Caco-2 (cell line): ENCODE data around the gene OMA1. TPM values are rescaled to one million over a fixed set of nuclear protein-coding genes. Genes with fewer than 3 reads are reported as not detected.

Experiments
- BruUV-seq: library from RNA; stranded (reverse); fragments of 400-500 nt; replicated peaks from 2 replicates; lab custom pipeline; 2021; lab: Mats Ljungman, UMichigan
- CTCF ChIA-PET: fragments of 300-600 bp; sonication (Branson Sonifier 250); formaldehyde crosslinking; loops from one replicate; lab custom pipeline; 2022; ENCODE audit warnings: antibody characterized with exemption; lab: Charles Lee
- POLR2A ChIA-PET: fragments of 300-600 bp; sonication (Branson Sonifier 250); formaldehyde crosslinking; loops from one replicate; lab custom pipeline; 2022; ENCODE audit warnings: antibody characterized with exemption; lab: Charles Lee
- DNase-seq, 2 experiments: peaks; one replicate each; pipeline versions ENCODE4 v3.0.0 to v3.0.0-alpha.2; 2020 to 2022
- H3K27me3 ChIP-seq: replicated peaks from 2 replicates; pipeline ENCODE4 v1.6.0; 2011; ENCODE audit warnings: low read length; ENCODE audit not compliant: control insufficient read depth, insufficient read depth
- H3K36me3 ChIP-seq: 2 replicates; pipeline ENCODE4 v1.5.1; 2011; ENCODE audit warnings: low read length; ENCODE audit not compliant: control insufficient read depth, insufficient read depth
- H3K4me1 ChIP-seq: fragments of 250-450 bp; sonication (Bioruptor Pico); 2 replicates; pipeline ENCODE4 v1.5.1; 2020; ENCODE audit warnings: mild to moderate bottlenecking
- H3K4me3 ChIP-seq: 2 replicates; pipeline ENCODE4 v1.5.1; 2011; ENCODE audit warnings: low read depth, mild to moderate bottlenecking, control low read depth, low read length
- H3K9me3 ChIP-seq: fragments of 250-450 bp; sonication (Bioruptor Pico); 2 replicates; pipeline ENCODE4 v1.5.1; 2020; ENCODE audit warnings: mild to moderate bottlenecking, moderate library complexity
- H3K27ac Mint-ChIP-seq: one replicate; pipeline ENCODE4 v1.8.0; 2022; ENCODE audit warnings: mixed read lengths; ENCODE audit not compliant: unreplicated experiment
- H3K27me3 Mint-ChIP-seq: one replicate; pipeline ENCODE4 v1.8.0; 2022; ENCODE audit warnings: mixed read lengths; ENCODE audit not compliant: insufficient read depth, unreplicated experiment
- H3K36me3 Mint-ChIP-seq: one replicate; pipeline ENCODE4 v1.8.0; 2022; ENCODE audit warnings: mild to moderate bottlenecking, mixed read lengths; ENCODE audit not compliant: insufficient read depth, unreplicated experiment
- H3K4me1 Mint-ChIP-seq: one replicate; pipeline ENCODE4 v1.8.0; 2022; ENCODE audit warnings: low read depth, mixed read lengths; ENCODE audit not compliant: unreplicated experiment
- H3K4me3 Mint-ChIP-seq: one replicate; pipeline ENCODE4 v1.8.0; 2022; ENCODE audit warnings: mild to moderate bottlenecking, moderate library complexity, mixed read lengths; ENCODE audit not compliant: unreplicated experiment
- H3K9me3 Mint-ChIP-seq: one replicate; pipeline ENCODE4 v1.8.0; 2022; ENCODE audit warnings: mixed read lengths; ENCODE audit not compliant: unreplicated experiment
- intact Hi-C: fragments of 100-400 bp; cut with micrococcal nuclease; formaldehyde crosslinking; loops from one replicate; pipeline ENCODE4 v1.10.0; 2022; ENCODE audit not compliant: unreplicated experiment
- total RNA-seq: library from RNA; stranded (reverse); gene quantifications from 2 replicates; pipeline ENCODE4 v1.2.3, GENCODE V29; 2022
- TF ChIP-seq, protein P1 (sequence below), 2 experiments: fragments of 200-600 bp in 1 of 2; IDR thresholded peaks; 1 replicate in 1 of 2; 2 replicates in 1 of 2; pipeline versions ENCODE4 v1.5.1 to v1.8.0; 2011 to 2022; ENCODE audit warnings: antibody characterized with exemption in 1 of 2, control low read depth in 1 of 2, inconsistent platforms in 1 of 2, low read depth in 1 of 2, low read length in 1 of 2, mild to moderate bottlenecking in 1 of 2, moderate library complexity in 1 of 2; ENCODE audit not compliant: insufficient read depth in 1 of 2, severe bottlenecking in 1 of 2, unreplicated experiment in 1 of 2

Gene OMA1
- total RNA-seq, 1 experiment from 2014 or later, result 6.9 TPM

DNA sequence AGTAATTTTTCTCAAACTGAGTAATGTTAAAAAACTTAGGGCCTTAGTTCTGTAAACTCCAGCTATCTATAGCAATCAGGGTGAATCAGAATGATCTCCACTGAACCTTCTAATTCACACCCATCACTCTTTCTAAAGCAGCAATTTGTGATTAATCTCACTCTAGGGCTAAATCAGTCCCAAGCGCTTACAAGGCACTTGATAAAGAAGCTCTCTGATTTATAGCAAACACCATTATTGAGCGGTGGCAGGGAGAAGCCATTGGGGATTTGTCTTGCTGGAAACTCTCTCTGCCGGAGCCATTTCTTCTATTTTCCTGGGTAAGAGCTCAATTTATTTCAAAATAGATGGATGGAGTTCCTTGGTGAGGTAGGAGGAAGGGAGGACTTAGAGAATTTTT is 77.0 kb downstream of the OMA1 start:
- Mint-ChIP-seq H3K9me3 (no peaks in the 10 kb centered on the region), H3K4me1 (no peaks in the 10 kb centered on the region), H3K4me3 (no peak overlapping the region), H3K27ac (no peak overlapping the region), H3K36me3 (no peaks in the 10 kb centered on the region), H3K27me3 (peaks cover 4% of the 10 kb centered on the region)
- Histone ChIP-seq H3K4me1 (no peaks in the 10 kb centered on the region), H3K27me3 (no peaks in the 10 kb centered on the region; the same call in 1 of the 2 replicates), H3K9me3 (no peaks in the 10 kb centered on the region), H3K4me3 (no peak overlapping the region), H3K36me3 (no peaks in the 10 kb centered on the region)
- DNase-seq, result no peak
- intact Hi-C loops, result no loop called here
- TF ChIP-seq, protein P1, sequence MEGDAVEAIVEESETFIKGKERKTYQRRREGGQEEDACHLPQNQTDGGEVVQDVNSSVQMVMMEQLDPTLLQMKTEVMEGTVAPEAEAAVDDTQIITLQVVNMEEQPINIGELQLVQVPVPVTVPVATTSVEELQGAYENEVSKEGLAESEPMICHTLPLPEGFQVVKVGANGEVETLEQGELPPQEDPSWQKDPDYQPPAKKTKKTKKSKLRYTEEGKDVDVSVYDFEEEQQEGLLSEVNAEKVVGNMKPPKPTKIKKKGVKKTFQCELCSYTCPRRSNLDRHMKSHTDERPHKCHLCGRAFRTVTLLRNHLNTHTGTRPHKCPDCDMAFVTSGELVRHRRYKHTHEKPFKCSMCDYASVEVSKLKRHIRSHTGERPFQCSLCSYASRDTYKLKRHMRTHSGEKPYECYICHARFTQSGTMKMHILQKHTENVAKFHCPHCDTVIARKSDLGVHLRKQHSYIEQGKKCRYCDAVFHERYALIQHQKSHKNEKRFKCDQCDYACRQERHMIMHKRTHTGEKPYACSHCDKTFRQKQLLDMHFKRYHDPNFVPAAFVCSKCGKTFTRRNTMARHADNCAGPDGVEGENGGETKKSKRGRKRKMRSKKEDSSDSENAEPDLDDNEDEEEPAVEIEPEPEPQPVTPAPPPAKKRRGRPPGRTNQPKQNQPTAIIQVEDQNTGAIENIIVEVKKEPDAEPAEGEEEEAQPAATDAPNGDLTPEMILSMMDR (IDR thresholded peaks at IDR 0.05; ENCODE audit: insufficient read depth in 1 of 2, low read depth in 1 of 2, low read length in 1 of 2, severe bottlenecking in 1 of 2, unreplicated experiment in 1 of 2), result no peak
- POLR2A ChIA-PET, result no interaction called here
- CTCF ChIA-PET, result no interaction called here
- BruUV-seq, result no TSS peak

- Mint-ChIP-seq H3K36me3 (no peaks in the 10 kb centered on the region), H3K4me1 (no peaks in the 10 kb centered on the region), H3K4me3 (no peak overlapping the region), H3K27me3 (peaks cover 4% of the 10 kb centered on the region), H3K9me3 (no peaks in the 10 kb centered on the region), H3K27ac (no peak overlapping the region)
- Histone ChIP-seq H3K4me1 (no peaks in the 10 kb centered on the region), H3K9me3 (no peaks in the 10 kb centered on the region), H3K27me3 (no peaks in the 10 kb centered on the region; the same call in 1 of the 2 replicates), H3K4me3 (no peak overlapping the region), H3K36me3 (no peaks in the 10 kb centered on the region)
- TF ChIP-seq, protein P1 (IDR thresholded peaks at IDR 0.05; ENCODE audit: insufficient read depth in 1 of 2, low read depth in 1 of 2, low read length in 1 of 2, severe bottlenecking in 1 of 2, unreplicated experiment in 1 of 2), result no peak
- CTCF ChIA-PET, result no interaction called here
- no TSS peak for BruUV-seq
- DNase-seq, result no peak
- intact Hi-C loops, result no loop called here
- POLR2A ChIA-PET, result no interaction called here
These were observed 77.5 kb downstream of the OMA1 start for GRCh38 chr1:58469016-58469415.

GRCh38 chr1:58468612-58469011 is 77.9 kb downstream of the OMA1 start:
- no peaks in the 10 kb centered on the region for H3K9me3 Mint-ChIP-seq
- no peak overlapping the region for H3K27ac Mint-ChIP-seq
- no peaks in the 10 kb centered on the region for H3K36me3 Mint-ChIP-seq
- no TSS peak for BruUV-seq
- POLR2A ChIA-PET, result no interaction called here
- no peaks in the 10 kb centered on the region for H3K4me1 ChIP-seq
- CTCF ChIA-PET, result no interaction called here
- TF ChIP-seq, protein P1 (IDR thresholded peaks at IDR 0.05; ENCODE audit: insufficient read depth in 1 of 2, low read depth in 1 of 2, low read length in 1 of 2, severe bottlenecking in 1 of 2, unreplicated experiment in 1 of 2), result no peak
- no peak overlapping the region for H3K4me3 ChIP-seq
- H3K27me3 Mint-ChIP-seq, result peaks cover 6% of the 10 kb centered on the region
- H3K36me3 ChIP-seq, result no peaks in the 10 kb centered on the region
- H3K4me3 Mint-ChIP-seq, result no peak overlapping the region
- intact Hi-C loops, result no loop called here
- no peaks in the 10 kb centered on the region for H3K9me3 ChIP-seq
- no peak for DNase-seq
- H3K27me3 ChIP-seq, result no peaks in the 10 kb centered on the region; the same call in 1 of the 2 replicates
- H3K4me1 Mint-ChIP-seq, result no peaks in the 10 kb centered on the region
